Measurements from ENCODE around the gene SLC66A2.

SLC66A2 gene

DNA sequence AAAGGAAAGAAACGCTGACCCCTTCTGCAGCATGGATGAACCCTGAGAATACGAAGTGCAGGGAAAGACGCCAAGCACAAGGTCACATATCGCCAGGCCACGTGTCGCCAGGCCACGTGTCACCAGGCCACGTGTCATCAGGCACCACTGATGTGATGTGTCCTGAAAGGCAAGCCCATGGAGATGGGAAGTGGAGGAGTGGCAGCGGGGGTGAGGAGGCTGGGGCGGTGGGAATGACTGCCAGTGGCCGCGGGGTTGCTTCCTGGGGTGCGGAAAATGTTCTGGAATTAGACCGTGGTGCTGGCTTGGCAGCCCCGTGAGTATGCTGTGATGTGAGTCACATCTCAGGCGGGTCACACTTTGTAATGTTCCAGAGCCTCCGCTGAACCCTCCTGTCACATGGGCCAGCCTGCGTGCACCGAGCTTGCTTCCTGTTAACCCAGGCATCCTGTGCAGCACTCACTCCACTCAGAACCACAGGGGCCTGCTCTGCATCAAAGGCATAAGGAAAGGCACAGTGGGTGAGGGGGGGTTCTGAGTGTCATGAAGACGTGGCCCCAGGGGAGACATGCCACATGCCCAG is 39.0 kb downstream of the SLC66A2 start:
- no peak overlapping the region for H3K4me3 ChIP-seq (ENCODE audit: low read depth, low read length)
- DNase-seq (ENCODE audit: low read depth), result no peak
- TF ChIP-seq, protein P1, sequence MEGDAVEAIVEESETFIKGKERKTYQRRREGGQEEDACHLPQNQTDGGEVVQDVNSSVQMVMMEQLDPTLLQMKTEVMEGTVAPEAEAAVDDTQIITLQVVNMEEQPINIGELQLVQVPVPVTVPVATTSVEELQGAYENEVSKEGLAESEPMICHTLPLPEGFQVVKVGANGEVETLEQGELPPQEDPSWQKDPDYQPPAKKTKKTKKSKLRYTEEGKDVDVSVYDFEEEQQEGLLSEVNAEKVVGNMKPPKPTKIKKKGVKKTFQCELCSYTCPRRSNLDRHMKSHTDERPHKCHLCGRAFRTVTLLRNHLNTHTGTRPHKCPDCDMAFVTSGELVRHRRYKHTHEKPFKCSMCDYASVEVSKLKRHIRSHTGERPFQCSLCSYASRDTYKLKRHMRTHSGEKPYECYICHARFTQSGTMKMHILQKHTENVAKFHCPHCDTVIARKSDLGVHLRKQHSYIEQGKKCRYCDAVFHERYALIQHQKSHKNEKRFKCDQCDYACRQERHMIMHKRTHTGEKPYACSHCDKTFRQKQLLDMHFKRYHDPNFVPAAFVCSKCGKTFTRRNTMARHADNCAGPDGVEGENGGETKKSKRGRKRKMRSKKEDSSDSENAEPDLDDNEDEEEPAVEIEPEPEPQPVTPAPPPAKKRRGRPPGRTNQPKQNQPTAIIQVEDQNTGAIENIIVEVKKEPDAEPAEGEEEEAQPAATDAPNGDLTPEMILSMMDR (IDR thresholded peaks at IDR 0.05; ENCODE audit: control insufficient read depth, extremely low read depth, insufficient read depth), result no peak

DNA sequence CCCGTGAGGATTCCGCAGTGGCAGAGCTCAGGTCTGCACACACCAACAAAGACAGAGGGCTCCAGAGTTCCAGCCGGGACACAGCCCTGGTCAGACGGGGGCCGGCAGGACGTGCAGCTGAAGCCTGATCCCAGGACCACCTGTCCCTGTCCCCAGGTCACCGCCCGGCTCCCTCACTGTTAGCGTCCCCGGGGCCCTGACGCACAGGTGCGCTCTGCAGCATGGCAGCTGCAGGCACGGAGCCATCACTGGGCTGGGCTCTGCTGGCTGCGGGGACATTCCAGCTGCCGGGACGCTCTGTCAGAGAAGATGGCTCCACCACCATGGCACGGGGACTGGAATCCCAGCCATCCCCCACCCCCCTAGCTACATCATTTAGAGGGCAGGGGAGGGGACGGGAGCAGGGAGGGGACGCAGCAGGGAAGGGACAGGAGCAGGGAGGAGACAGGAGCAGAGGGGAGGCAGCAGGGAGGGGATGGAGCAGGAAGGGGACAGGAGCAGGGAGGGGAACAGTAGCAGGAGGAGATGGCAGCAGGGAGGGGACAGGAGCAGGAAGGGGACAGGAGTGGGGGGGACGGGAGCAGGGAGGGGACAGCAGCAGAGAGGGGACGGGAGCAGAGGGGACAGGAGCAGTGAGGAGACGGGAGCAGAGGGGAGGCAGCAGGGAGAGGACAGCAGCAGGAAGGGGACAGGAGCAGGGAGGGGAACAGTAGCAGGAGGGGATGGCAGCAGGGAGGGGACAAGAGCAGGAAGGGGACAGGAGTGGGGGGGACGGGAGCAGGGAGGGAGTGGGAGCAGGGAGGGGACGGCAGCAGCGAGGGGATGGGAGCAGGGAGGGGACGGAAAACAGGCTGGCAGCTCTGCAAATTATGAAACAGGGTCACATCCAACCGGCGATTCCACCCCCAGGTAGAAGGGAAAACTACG is 39.8 kb downstream of the SLC66A2 start:
- no peak for DNase-seq (ENCODE audit: low read depth)
- no peak overlapping the region for H3K4me3 ChIP-seq (ENCODE audit: low read depth, low read length)

DNA sequence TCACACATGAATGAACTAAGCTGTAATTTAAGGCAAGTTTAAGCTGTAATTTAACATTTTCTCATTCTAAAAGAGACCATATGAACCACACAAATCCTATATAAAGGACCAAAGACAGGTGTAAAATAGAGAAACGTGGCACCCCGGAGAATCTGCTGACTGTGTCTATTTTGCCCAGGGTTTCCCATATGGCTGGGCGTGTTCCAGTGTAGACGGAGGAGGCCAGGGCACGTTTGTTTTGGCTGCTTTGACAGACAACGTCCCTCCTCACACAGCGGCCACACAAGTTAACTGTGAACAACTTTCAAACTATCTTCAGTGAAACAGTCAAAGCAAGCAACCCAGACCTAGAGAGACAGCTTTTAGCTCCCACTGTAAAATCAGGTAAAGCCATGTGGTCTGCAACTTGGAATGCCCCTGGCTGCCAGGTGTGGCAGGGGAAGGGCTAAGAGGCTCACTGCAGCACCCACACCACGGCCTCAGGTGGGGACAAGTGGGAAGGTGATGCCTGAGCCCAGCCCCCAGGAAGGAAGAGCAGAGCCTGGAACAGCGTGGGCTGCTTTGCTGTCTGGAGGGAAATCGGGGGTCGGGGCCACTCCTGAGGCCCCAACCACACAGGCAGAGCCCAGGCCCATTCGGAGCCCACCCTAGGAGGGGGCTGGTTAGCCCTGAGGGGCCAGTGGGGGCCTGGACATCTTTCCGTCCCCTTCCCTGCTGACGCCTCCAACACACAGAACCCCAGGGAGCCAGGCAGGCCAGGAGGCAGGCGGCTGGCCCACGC is 40.7 kb downstream of the SLC66A2 start:
- DNase-seq (ENCODE audit: low read depth), result peak; percentile 7
- no peak overlapping the region for H3K4me3 ChIP-seq (ENCODE audit: low read depth, low read length)
- TF ChIP-seq, protein P1 (IDR thresholded peaks at IDR 0.05; ENCODE audit: control insufficient read depth, extremely low read depth, insufficient read depth), result no peak

More for the DNA sequence above, 39.8 kb downstream of the SLC66A2 start:
- TF ChIP-seq, protein P1 (IDR thresholded peaks at IDR 0.05; ENCODE audit: control insufficient read depth, extremely low read depth, insufficient read depth), result no peak

DNA sequence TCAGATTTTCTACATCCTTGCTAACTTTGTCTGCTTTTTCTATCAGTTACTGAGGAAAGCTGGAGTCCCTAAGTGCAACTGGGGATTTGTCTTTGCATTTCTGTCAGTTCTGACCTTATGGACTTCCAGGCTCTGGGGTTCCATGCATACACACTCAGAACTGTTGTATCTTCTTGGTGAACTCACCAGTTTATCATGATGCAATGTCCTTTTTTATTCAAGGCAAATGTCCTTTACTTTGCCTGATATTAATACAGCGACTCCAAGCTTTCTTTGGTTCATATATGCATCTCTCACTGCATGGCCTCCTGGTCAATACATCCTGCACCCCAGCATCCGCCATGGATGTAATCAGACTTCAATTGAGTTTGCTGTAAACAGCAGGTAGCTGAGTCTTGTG is 44.7 kb downstream of the SLC66A2 start:
- no peak overlapping the region for H3K4me3 ChIP-seq (ENCODE audit: low read depth, low read length)
- TF ChIP-seq, protein P1 (IDR thresholded peaks at IDR 0.05; ENCODE audit: control insufficient read depth, extremely low read depth, insufficient read depth), result no peak
- no peak for DNase-seq (ENCODE audit: low read depth)

DNA sequence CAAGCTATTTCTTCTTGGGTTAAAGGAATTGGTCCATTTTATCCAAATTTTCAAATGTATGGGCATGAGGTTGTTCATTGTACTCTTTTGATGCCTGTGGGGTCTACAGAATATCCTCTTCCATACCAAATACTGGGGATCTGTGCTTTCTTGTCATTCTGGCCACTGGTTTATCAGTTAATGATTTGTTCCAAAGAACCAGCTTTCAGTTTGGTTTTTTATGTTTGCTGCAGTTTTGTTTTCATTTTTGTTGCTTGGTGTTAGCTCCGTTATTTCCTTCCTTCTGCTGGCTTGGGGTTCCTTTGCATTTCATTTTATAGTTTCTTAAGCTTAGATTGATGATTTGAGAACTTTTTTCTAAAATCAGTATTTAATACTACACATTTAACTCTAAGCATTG is 45.5 kb downstream of the SLC66A2 start:
- H3K4me3 ChIP-seq (ENCODE audit: low read depth, low read length), result no peak overlapping the region
- TF ChIP-seq, protein P1 (IDR thresholded peaks at IDR 0.05; ENCODE audit: control insufficient read depth, extremely low read depth, insufficient read depth), result no peak
- no peak for DNase-seq (ENCODE audit: low read depth)

DNA sequence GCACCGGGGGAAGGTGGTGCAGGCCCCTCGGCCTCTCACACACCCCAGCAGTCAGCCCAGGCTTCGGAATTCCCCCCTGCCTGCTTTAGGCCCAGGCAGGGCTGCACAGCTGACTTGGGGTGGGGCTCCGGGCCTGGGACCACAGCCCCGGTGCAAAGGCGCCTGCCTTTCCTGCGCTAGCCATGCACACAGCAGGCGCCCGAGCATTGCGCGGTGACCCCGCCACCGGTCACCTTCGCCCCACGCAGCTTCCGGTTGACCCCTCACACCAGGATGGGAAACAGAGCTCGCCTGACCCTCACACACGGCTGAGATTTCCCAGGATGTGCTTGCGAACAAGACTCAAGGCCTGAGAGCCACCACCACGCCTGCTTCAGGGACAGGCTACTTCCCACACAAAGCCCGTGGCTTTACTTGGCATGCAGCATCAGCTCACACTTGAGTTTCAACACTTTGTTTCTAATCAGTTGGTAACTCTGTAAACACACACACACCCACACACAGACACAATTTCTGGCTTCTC is 46.0 kb downstream of the SLC66A2 start:
- no peak for DNase-seq (ENCODE audit: low read depth)
- no peak overlapping the region for H3K4me3 ChIP-seq (ENCODE audit: low read depth, low read length)
- TF ChIP-seq, protein P1 (IDR thresholded peaks at IDR 0.05; ENCODE audit: control insufficient read depth, extremely low read depth, insufficient read depth), result no peak
